Retinal pigment epithelial cell (primary cell): ENCODE data around the gene GASK1A.
"Not testable (repeated sequence)": the region's sequence is repeated elsewhere in the genome, so short reads cannot be mapped to it uniquely, and the experiment has no call there.

ENCODE experiments used
- DNase-seq: peaks from one replicate; pipeline ENCODE4 v3.0.0-alpha.2; 2010; ENCODE audit warnings: low read depth
- H3K4me3 ChIP-seq: 2 replicates; pipeline ENCODE4 v1.5.1; 2011; ENCODE audit warnings: mild to moderate bottlenecking, low read length, control low read depth, moderate library complexity
- CTCF ChIP-seq: conservative IDR thresholded peaks from 2 replicates; pipeline ENCODE4 v1.5.1; 2011; ENCODE audit warnings: low read depth, low read length, control low read depth, inconsistent platforms

Gene GASK1A

GRCh38 chr3:43055806-43056770, 77.0 kb downstream of the GASK1A start:
- DNase-seq = no peak
- TF ChIP-seq CTCF = no peak
- H3K4me3 ChIP-seq = no peak overlapping the region

- H3K4me3 ChIP-seq = no peak overlapping the region
- DNase-seq = no peak
- TF ChIP-seq CTCF = no peak
Measured at GRCh38 chr3:43059456-43059855, 80.3 kb downstream of the GASK1A start.

GRCh38 chr3:43061101-43061895, 82.2 kb downstream of the GASK1A start:
- H3K4me3 ChIP-seq = no peak overlapping the region
- no peak for DNase-seq
- TF ChIP-seq CTCF = no peak

GRCh38 chr3:43062040-43062563, 83.0 kb downstream of the GASK1A start:
- no peak for TF ChIP-seq CTCF
- no peak overlapping the region for H3K4me3 ChIP-seq
- DNase-seq = no peak

GRCh38 chr3:43062564-43063040, 83.5 kb downstream of the GASK1A start:
- H3K4me3 ChIP-seq = no peak overlapping the region
- DNase-seq = no peak
- TF ChIP-seq CTCF = no peak

- DNase-seq = no peak
- TF ChIP-seq CTCF = no peak
- no peak overlapping the region for H3K4me3 ChIP-seq
Measured at GRCh38 chr3:43063114-43063513, 84.0 kb downstream of the GASK1A start.

GRCh38 chr3:43070670-43071069, 91.6 kb downstream of the GASK1A start:
- DNase-seq, H3K4me3 ChIP-seq: not testable (repeated sequence)
